Testis (tissue), 2 donors: Measurements from ENCODE around the gene BCL11A.

Experiments
- CTCF ChIP-seq, 3 experiments: fragments of 450-650 bp in 2 of 3; fragments of 200-600 bp in 1 of 3; sonication (generic) in 1 of 3; IDR thresholded peaks; one replicate each; pipeline ENCODE4 v1.5.1; 2016 to 2019; ENCODE audit warnings: antibody characterized with exemption in 3 of 3, mild to moderate bottlenecking in 2 of 3, moderate library complexity in 1 of 3
- POLR2A ChIP-seq: fragments of 450-650 bp; IDR thresholded peaks from one replicate; pipeline ENCODE4 v1.6.1; 2017; ENCODE audit warnings: antibody characterized with exemption, mild to moderate bottlenecking, moderate library complexity

GRCh38 chr2:60529785-60530627 is 23.4 kb downstream of the BCL11A start:
- TF ChIP-seq CTCF (IDR thresholded peaks at IDR 0.05) (no peak), POLR2A (no peak)
